K562 (cell line): ENCODE results near the gene DPY19L1. TPM values are rescaled to one million over a fixed set of nuclear protein-coding genes. Genes with fewer than 3 reads are reported as not detected.

Source experiments
- BACH1 ChIP-seq: fragments of 200-800 bp; sonication (Bioruptor generic); IDR thresholded peaks from 2 replicates; pipeline ENCODE4 v1.6.1; 2016; ENCODE audit warnings: missing genetic modification characterization, missing compliant biosample characterization
- BDP1 ChIP-seq: IDR thresholded peaks from 3 replicates; pipeline ENCODE4 v1.6.1; 2011; ENCODE audit not compliant: insufficient read length, insufficient read depth
- CEBPB ChIP-seq: fragments of 450-650 bp; IDR thresholded peaks from 2 replicates; pipeline ENCODE4 v1.6.1; 2016; ENCODE audit warnings: missing genetic modification characterization, missing compliant biosample characterization
- DDX20 ChIP-seq: fragments of 450-650 bp; IDR thresholded peaks from 2 replicates; pipeline ENCODE4 v1.6.1; 2016; ENCODE audit warnings: missing genetic modification characterization, low read depth, mild to moderate bottlenecking, missing compliant biosample characterization, moderate library complexity
- FOXJ2 ChIP-seq: fragments of 200-800 bp; sonication (Bioruptor generic); IDR thresholded peaks from 2 replicates; pipeline ENCODE4 v1.6.1; 2016; ENCODE audit warnings: missing genetic modification characterization, missing compliant biosample characterization
- ILF3 ChIP-seq: fragments of 450-650 bp; IDR thresholded peaks from 2 replicates; pipeline ENCODE4 v1.6.1; 2018; ENCODE audit warnings: antibody characterized with exemption, mild to moderate bottlenecking, moderate library complexity, borderline replicate concordance
- IRF2 ChIP-seq: sonication (generic); formaldehyde crosslinking; IDR thresholded peaks from 2 replicates; pipeline ENCODE4 v1.8.1; 2022; ENCODE audit warnings: mild to moderate bottlenecking, missing genetic modification reagents
- KAT7 ChIP-seq: sonication (generic); formaldehyde crosslinking; IDR thresholded peaks from 2 replicates; pipeline ENCODE4 v1.8.0; 2022; ENCODE audit warnings: missing genetic modification reagents, mild to moderate bottlenecking, borderline replicate concordance
- KDM5B ChIP-seq: fragments of 200-600 bp; sonication (generic); IDR thresholded peaks from 2 replicates; pipeline ENCODE4 v1.6.1; 2012; ENCODE audit warnings: low read depth, mild to moderate bottlenecking, moderate library complexity, low read length, control low read depth, inconsistent platforms; ENCODE audit not compliant: insufficient replicate concordance
- NELFE ChIP-seq: IDR thresholded peaks from 2 replicates; pipeline ENCODE4 v1.6.1; 2011; ENCODE audit warnings: mild to moderate bottlenecking; ENCODE audit not compliant: insufficient read depth, insufficient read length
- OTX1 ChIP-seq: fragments of 450-650 bp; formaldehyde crosslinking; IDR thresholded peaks from 2 replicates; pipeline ENCODE4 v1.4.0; 2022; ENCODE audit warnings: mild to moderate bottlenecking
- PHF21A ChIP-seq: fragments of 450-650 bp; IDR thresholded peaks from 2 replicates; pipeline ENCODE4 v1.6.1; 2017; ENCODE audit warnings: low read depth, borderline replicate concordance
- RBFOX2 ChIP-seq: fragments of 200-400 bp; formaldehyde crosslinking; IDR thresholded peaks from 2 replicates; pipeline ENCODE4 v1.6.1; 2017; ENCODE audit warnings: low read depth, mild to moderate bottlenecking, low read length, moderate library complexity
- RBM22 ChIP-seq: fragments of 200-400 bp; formaldehyde crosslinking; IDR thresholded peaks from 2 replicates; pipeline ENCODE4 v1.6.1; 2018; ENCODE audit warnings: low read length, low read depth; ENCODE audit not compliant: poor library complexity, severe bottlenecking
- TCF3 ChIP-seq: sonication (generic); formaldehyde crosslinking; IDR thresholded peaks from 2 replicates; pipeline ENCODE4 v1.4.0; 2020; ENCODE audit warnings: mild to moderate bottlenecking, missing genetic modification reagents
- ZNF12 ChIP-seq: sonication (generic); formaldehyde crosslinking; IDR thresholded peaks from 2 replicates; pipeline ENCODE4 v1.4.0; 2020; ENCODE audit warnings: mild to moderate bottlenecking, missing genetic modification reagents
- ZNF384 ChIP-seq: IDR thresholded peaks from 2 replicates; pipeline ENCODE4 v1.6.1; 2012; ENCODE audit warnings: low read depth, low read length, improper control_type of control experiment
- ZNF583 ChIP-seq: fragments of 250-450 bp; sonication (Bioruptor Pico); IDR thresholded peaks from 2 replicates; pipeline ENCODE4 v1.4.0; 2020
- ZNF780A ChIP-seq: fragments of 250-450 bp; sonication (Bioruptor Pico); IDR thresholded peaks from 2 replicates; pipeline ENCODE4 v1.5.0; 2021; ENCODE audit warnings: mild to moderate bottlenecking
- ZZZ3 ChIP-seq: fragments of 450-650 bp; IDR thresholded peaks from 2 replicates; pipeline ENCODE4 v1.6.1; 2016; ENCODE audit warnings: antibody characterized with exemption, mild to moderate bottlenecking, moderate library complexity
- polyA plus RNA-seq, 8 experiments: library from polyadenylated mRNA; depleted of rRNA in 4 of 8; stranded (reverse) in 5 of 8; unstranded in 3 of 8; fragments of >200 nt; fragmentation: Nextera tagmentation in 2 of 8; fragmentation: Illumina TruSeq in 1 of 8; extraction: Ambion mirVana in 2 of 8; extraction: Trizol in 1 of 8; gene quantifications; 2 replicates each; pipeline versions ENCODE4 v1.2.1 to v1.2.3, GENCODE V29; 2011 to 2014; ENCODE audit warnings: inconsistent platforms in 1 of 8, missing spikeins in 1 of 8
- total RNA-seq, 7 experiments: library from RNA; depleted of rRNA in 6 of 7; stranded (reverse); fragments of >200 nt in 6 of 7; fragmentation: Illumina TruSeq in 2 of 7; extraction: Trizol in 2 of 7; gene quantifications; 2 replicates each; pipeline versions ENCODE4 v1.2.1 to v1.2.3, GENCODE V29; 2011 to 2021; ENCODE audit warnings: low replicate concordance in 1 of 7
- TF ChIP-seq, protein P1 (sequence below): sonication (generic); formaldehyde crosslinking; IDR thresholded peaks from 2 replicates; pipeline ENCODE4 v1.8.0; 2022; ENCODE audit warnings: missing genetic modification reagents, mild to moderate bottlenecking, borderline replicate concordance
- TF ChIP-seq, protein P2 (sequence below): sonication (generic); formaldehyde crosslinking; IDR thresholded peaks from 2 replicates; pipeline ENCODE4 v1.8.1; 2023; ENCODE audit warnings: mild to moderate bottlenecking, missing genetic modification reagents
- TF ChIP-seq, protein P3 (sequence below): fragments of 450-650 bp; IDR thresholded peaks from 2 replicates; pipeline ENCODE4 v1.6.1; 2014; ENCODE audit warnings: low read depth, mild to moderate bottlenecking, moderate library complexity, borderline replicate concordance

The DPY19L1 gene
- total and polyA plus RNA-seq, 9 of the 15 experiments (the other 6 are each of a cell fraction or from before 2014, with no cell fraction given) = 4.0 to 34.3 (median 22.1) TPM

DNA sequence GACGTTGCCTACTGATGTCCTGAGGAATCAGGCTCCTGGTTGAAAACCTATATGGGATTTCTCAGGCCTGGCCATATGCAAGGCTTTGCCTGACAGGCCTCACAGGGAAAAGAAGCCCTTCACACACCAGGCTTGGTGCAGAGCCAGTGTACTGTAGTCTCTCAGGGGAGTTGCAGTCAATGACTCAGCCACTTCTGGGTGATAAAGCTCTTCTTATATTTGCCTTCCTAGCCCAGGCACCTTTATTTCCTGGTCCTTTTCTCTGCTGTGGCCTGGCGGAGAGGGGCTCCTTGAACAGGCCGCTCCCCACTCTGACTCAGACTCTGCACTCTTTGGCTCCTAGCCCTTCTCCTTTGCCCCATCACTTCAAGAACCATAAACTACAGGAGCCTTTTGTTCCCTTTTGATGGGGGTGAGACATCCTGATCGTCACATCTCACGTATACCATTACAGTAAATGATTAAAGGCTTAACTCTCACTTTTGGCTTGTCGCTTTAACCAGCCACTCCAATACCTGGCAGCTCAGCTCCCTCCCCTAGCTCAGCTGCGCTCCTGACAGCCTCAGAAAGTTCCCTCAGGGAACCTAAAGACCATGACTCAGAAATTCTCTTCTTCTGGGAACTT is 33.5 kb downstream of the DPY19L1 start (continued):
- TF ChIP-seq, protein P1, sequence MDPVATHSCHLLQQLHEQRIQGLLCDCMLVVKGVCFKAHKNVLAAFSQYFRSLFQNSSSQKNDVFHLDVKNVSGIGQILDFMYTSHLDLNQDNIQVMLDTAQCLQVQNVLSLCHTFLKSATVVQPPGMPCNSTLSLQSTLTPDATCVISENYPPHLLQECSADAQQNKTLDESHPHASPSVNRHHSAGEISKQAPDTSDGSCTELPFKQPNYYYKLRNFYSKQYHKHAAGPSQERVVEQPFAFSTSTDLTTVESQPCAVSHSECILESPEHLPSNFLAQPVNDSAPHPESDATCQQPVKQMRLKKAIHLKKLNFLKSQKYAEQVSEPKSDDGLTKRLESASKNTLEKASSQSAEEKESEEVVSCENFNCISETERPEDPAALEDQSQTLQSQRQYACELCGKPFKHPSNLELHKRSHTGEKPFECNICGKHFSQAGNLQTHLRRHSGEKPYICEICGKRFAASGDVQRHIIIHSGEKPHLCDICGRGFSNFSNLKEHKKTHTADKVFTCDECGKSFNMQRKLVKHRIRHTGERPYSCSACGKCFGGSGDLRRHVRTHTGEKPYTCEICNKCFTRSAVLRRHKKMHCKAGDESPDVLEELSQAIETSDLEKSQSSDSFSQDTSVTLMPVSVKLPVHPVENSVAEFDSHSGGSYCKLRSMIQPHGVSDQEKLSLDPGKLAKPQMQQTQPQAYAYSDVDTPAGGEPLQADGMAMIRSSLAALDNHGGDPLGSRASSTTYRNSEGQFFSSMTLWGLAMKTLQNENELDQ = no peak
- TF ChIP-seq, protein P2, sequence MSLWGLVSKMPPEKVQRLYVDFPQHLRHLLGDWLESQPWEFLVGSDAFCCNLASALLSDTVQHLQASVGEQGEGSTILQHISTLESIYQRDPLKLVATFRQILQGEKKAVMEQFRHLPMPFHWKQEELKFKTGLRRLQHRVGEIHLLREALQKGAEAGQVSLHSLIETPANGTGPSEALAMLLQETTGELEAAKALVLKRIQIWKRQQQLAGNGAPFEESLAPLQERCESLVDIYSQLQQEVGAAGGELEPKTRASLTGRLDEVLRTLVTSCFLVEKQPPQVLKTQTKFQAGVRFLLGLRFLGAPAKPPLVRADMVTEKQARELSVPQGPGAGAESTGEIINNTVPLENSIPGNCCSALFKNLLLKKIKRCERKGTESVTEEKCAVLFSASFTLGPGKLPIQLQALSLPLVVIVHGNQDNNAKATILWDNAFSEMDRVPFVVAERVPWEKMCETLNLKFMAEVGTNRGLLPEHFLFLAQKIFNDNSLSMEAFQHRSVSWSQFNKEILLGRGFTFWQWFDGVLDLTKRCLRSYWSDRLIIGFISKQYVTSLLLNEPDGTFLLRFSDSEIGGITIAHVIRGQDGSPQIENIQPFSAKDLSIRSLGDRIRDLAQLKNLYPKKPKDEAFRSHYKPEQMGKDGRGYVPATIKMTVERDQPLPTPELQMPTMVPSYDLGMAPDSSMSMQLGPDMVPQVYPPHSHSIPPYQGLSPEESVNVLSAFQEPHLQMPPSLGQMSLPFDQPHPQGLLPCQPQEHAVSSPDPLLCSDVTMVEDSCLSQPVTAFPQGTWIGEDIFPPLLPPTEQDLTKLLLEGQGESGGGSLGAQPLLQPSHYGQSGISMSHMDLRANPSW (CRISPR knock-in tag) = no peak
- TF ChIP-seq ZNF780A (CRISPR knock-in tag) (no peak), RBFOX2 (0 out of 2 replicates have a peak, but pooled peaks have one; percentile 27), IRF2 (CRISPR knock-in tag) (no peak), DDX20 (tag) (no peak), BDP1 (no peak), OTX1 (CRISPR knock-in tag) (no peak), ZNF12 (CRISPR knock-in tag) (no peak), CEBPB (tag) (no peak), ILF3 (no peak), PHF21A (0 out of 2 replicates have a peak, but pooled peaks have one; percentile 9), KDM5B (peak; percentile 42), NELFE (no peak), RBM22 (no peak), ZNF583 (no peak), ZNF384 (no peak), ZZZ3 (no peak), TCF3 (CRISPR knock-in tag) (peak; percentile 11; the same call in 1 of the 2 replicates), FOXJ2 (peak; percentile 68; the same call in 1 of the 2 replicates), BACH1 (tag) (peak; percentile 75), KAT7 (no peak)
- TF ChIP-seq, protein P3, sequence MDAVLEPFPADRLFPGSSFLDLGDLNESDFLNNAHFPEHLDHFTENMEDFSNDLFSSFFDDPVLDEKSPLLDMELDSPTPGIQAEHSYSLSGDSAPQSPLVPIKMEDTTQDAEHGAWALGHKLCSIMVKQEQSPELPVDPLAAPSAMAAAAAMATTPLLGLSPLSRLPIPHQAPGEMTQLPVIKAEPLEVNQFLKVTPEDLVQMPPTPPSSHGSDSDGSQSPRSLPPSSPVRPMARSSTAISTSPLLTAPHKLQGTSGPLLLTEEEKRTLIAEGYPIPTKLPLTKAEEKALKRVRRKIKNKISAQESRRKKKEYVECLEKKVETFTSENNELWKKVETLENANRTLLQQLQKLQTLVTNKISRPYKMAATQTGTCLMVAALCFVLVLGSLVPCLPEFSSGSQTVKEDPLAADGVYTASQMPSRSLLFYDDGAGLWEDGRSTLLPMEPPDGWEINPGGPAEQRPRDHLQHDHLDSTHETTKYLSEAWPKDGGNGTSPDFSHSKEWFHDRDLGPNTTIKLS = no peak
